ENCODE measurements around the gene CDH5. TPM values are rescaled to one million over a fixed set of nuclear protein-coding genes. Genes with fewer than 3 reads are reported as not detected.
A peak's percentile ranks its signal among the peaks of the same experiment; 100 is the strongest.

The CDH5 gene
- total and polyA plus RNA-seq, 4 donors = 5.5 to 21.9 (median 17.5) TPM

DNA sequence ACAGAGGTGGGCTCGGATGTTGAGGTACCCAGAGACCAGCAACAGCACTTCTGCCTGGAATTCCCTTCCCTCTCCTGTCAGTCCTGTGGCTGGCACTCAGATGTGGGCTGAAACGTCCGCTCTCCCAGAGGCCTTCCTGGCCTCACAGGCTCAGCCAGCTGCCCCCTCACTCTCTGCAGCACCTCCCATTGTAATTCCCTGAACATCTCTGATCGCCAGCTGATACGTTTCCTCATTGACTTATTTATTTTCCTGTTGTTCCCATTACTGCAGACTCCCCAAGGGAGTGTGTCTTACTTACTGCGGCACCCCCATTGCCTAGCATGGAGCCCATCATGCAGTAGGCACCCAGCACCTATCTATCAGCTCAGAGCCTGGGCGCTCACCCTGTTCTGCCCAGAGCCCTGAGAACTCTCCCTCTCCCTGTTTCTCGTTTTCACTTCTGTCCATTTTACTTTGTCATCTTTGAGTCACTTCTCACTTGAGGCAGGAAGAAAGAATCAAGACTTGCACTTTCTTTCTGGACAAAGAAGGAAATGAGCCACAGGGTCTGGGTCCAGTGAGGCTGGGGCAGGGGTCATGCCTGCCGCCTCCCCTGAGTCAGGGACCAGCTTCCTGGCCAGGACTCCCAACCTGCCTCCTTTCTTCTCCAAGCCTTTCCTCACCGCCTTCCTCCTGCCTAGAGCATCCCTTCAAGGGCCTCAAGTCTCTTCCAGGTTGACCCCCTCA, 10.2 kb downstream of the CDH5 start (continued):
- TF ChIP-seq HNF4G (IDR thresholded peaks at IDR 0.05) = no peak
- no peak for TF ChIP-seq HNF4A (conservative IDR thresholded peaks at IDR 0.05)

DNA sequence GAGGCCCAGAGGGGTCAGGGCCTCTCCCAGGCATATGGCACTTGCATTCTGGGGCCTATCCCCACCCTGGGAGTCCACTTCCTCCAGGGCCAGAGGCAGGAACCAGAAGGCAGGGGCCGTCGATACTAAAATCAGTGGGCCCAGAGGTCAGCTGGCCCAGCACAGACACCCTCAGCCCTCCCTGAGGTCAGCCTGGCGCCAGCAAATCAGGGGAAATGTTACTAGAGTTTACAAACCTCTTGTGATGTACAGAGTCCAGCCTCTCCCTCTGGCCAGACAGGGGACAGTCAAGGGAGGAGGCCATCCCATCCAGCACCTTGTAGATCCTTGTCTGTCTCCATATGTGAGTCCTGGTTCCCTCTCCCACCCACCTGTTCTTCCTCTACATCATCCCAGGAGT, 10.8 kb downstream of the CDH5 start:
- no peaks in the 10 kb centered on the region for H3K27me3 ChIP-seq (ENCODE audit: control insufficient read depth in 4 of 4, insufficient read depth in 4 of 4, low read length in 3 of 4)
- H3K27ac ChIP-seq (ENCODE audit: low read depth in 1 of 2, low read length in 2 of 2) = peak overlapping the region; percentile 3 to 61
- peak; percentile 41 for TF ChIP-seq NR2F2 (IDR thresholded peaks at IDR 0.05)
- TF ChIP-seq, protein P1, sequence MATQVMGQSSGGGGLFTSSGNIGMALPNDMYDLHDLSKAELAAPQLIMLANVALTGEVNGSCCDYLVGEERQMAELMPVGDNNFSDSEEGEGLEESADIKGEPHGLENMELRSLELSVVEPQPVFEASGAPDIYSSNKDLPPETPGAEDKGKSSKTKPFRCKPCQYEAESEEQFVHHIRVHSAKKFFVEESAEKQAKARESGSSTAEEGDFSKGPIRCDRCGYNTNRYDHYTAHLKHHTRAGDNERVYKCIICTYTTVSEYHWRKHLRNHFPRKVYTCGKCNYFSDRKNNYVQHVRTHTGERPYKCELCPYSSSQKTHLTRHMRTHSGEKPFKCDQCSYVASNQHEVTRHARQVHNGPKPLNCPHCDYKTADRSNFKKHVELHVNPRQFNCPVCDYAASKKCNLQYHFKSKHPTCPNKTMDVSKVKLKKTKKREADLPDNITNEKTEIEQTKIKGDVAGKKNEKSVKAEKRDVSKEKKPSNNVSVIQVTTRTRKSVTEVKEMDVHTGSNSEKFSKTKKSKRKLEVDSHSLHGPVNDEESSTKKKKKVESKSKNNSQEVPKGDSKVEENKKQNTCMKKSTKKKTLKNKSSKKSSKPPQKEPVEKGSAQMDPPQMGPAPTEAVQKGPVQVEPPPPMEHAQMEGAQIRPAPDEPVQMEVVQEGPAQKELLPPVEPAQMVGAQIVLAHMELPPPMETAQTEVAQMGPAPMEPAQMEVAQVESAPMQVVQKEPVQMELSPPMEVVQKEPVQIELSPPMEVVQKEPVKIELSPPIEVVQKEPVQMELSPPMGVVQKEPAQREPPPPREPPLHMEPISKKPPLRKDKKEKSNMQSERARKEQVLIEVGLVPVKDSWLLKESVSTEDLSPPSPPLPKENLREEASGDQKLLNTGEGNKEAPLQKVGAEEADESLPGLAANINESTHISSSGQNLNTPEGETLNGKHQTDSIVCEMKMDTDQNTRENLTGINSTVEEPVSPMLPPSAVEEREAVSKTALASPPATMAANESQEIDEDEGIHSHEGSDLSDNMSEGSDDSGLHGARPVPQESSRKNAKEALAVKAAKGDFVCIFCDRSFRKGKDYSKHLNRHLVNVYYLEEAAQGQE (IDR thresholded peaks at IDR 0.05) = no peak
- 62% methylated on average over 3 of the region's 3 CpGs for WGBS
- no peak for DNase-seq (ENCODE audit: low spot score)
- H3K36me3 ChIP-seq (ENCODE audit: control insufficient read depth in 4 of 4, insufficient read depth in 3 of 4, low read depth in 1 of 4, low read length in 3 of 4) = no peaks in the 10 kb centered on the region
- H3K4me1 ChIP-seq (ENCODE audit: control insufficient read depth in 4 of 4, insufficient read depth in 4 of 4, low read length in 3 of 4) = peaks cover 0 to 6% (median 0%) of the 10 kb centered on the region in 4 donors
- no peak overlapping the region for H3K4me3 ChIP-seq (ENCODE audit: low read depth in 1 of 3, low read length in 3 of 3)
- no peak overlapping the region for H3K9ac ChIP-seq (ENCODE audit: low read depth in 1 of 2, low read length in 2 of 2)
- H3K9me3 ChIP-seq (ENCODE audit: control insufficient read depth in 4 of 4, low read length in 3 of 4) = no peaks in the 10 kb centered on the region

DNA sequence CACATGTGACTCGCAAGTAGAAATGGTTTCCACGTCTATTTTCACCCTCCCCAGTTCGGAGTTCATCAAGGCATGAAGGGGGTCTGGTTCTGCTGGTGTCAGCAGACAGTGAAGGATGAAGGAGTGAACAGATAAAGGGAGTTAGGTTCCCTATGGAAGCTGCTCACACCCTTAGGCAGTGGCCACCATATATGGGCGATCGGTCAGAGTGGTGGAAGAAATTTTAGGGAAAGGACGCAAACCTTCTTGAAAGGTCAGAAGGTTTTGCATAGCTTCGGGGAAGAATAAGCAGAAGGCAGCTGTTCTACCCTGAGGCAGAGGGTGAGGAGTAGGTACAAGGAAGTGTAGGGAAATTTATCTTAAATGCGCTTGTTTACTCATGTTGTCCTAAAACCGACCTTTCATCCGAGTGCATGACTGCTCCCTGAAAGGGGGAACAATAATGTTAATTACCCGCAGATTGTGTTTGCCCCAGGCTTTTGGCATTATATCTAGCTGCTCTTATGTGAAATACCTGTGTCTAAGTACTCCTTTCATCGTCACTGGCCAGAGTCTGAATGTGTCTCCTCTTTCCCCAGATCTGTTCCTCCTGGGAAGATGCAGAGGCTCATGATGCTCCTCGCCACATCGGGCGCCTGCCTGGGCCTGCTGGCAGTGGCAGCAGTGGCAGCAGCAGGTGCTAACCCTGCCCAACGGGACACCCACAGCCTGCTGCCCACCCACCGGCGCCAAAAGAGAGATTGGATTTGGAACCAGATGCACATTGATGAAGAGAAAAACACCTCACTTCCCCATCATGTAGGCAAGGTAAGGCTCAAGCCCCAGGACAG, 12.5 kb downstream of the CDH5 start:
- H3K4me1 ChIP-seq (ENCODE audit: control insufficient read depth in 4 of 4, insufficient read depth in 4 of 4, low read length in 3 of 4) = peaks cover 0 to 6% (median 0%) of the 10 kb centered on the region in 4 donors
- no peak overlapping the region for H3K4me3 ChIP-seq (ENCODE audit: low read depth in 1 of 3, low read length in 3 of 3)
- no peaks in the 10 kb centered on the region for H3K9me3 ChIP-seq (ENCODE audit: control insufficient read depth in 4 of 4, low read length in 3 of 4)
- no peaks in the 10 kb centered on the region for H3K36me3 ChIP-seq (ENCODE audit: control insufficient read depth in 4 of 4, insufficient read depth in 3 of 4, low read depth in 1 of 4, low read length in 3 of 4)
- WGBS = 76% methylated on average over 18 of the region's 18 CpGs
- no peak for DNase-seq (ENCODE audit: low spot score)
- H3K27ac ChIP-seq (ENCODE audit: low read depth in 1 of 2, low read length in 2 of 2) = no peak overlapping the region
- no peak overlapping the region for H3K9ac ChIP-seq (ENCODE audit: low read depth in 1 of 2, low read length in 2 of 2)
- no peaks in the 10 kb centered on the region for H3K27me3 ChIP-seq (ENCODE audit: control insufficient read depth in 4 of 4, insufficient read depth in 4 of 4, low read length in 3 of 4)
- TF ChIP-seq FOXA1 (IDR thresholded peaks at IDR 0.05) (no peak), HNF4A (conservative IDR thresholded peaks at IDR 0.05) (no peak), NR2F2 (IDR thresholded peaks at IDR 0.05) (no peak), TAF1 (conservative IDR thresholded peaks at IDR 0.05) (no peak), GABPA (IDR thresholded peaks at IDR 0.05 in 1 of 2, conservative IDR thresholded peaks at IDR 0.05 in 1 of 2) (no peak), JUND (IDR thresholded peaks at IDR 0.05) (no peak), RXRA (IDR thresholded peaks at IDR 0.05) (no peak), EGR1 (IDR thresholded peaks at IDR 0.05; ENCODE audit: low read depth in 2 of 2) (no peak), FOXA2 (IDR thresholded peaks at IDR 0.05) (no peak), RAD21 (IDR thresholded peaks at IDR 0.05) (no peak), SP1 (IDR thresholded peaks at IDR 0.05) (no peak), YY1 (IDR thresholded peaks at IDR 0.05) (no peak)
- TF ChIP-seq, protein P2, sequence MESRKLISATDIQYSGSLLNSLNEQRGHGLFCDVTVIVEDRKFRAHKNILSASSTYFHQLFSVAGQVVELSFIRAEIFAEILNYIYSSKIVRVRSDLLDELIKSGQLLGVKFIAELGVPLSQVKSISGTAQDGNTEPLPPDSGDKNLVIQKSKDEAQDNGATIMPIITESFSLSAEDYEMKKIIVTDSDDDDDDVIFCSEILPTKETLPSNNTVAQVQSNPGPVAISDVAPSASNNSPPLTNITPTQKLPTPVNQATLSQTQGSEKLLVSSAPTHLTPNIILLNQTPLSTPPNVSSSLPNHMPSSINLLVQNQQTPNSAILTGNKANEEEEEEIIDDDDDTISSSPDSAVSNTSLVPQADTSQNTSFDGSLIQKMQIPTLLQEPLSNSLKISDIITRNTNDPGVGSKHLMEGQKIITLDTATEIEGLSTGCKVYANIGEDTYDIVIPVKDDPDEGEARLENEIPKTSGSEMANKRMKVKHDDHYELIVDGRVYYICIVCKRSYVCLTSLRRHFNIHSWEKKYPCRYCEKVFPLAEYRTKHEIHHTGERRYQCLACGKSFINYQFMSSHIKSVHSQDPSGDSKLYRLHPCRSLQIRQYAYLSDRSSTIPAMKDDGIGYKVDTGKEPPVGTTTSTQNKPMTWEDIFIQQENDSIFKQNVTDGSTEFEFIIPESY (IDR thresholded peaks at IDR 0.05) = no peak
- TF ChIP-seq, protein P3, sequence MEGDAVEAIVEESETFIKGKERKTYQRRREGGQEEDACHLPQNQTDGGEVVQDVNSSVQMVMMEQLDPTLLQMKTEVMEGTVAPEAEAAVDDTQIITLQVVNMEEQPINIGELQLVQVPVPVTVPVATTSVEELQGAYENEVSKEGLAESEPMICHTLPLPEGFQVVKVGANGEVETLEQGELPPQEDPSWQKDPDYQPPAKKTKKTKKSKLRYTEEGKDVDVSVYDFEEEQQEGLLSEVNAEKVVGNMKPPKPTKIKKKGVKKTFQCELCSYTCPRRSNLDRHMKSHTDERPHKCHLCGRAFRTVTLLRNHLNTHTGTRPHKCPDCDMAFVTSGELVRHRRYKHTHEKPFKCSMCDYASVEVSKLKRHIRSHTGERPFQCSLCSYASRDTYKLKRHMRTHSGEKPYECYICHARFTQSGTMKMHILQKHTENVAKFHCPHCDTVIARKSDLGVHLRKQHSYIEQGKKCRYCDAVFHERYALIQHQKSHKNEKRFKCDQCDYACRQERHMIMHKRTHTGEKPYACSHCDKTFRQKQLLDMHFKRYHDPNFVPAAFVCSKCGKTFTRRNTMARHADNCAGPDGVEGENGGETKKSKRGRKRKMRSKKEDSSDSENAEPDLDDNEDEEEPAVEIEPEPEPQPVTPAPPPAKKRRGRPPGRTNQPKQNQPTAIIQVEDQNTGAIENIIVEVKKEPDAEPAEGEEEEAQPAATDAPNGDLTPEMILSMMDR (IDR thresholded peaks at IDR 0.05; ENCODE audit: low read depth, low read length, missing input control) = no peak
- TF ChIP-seq, protein P1 (IDR thresholded peaks at IDR 0.05) = no peak
- TF ChIP-seq, protein P4, sequence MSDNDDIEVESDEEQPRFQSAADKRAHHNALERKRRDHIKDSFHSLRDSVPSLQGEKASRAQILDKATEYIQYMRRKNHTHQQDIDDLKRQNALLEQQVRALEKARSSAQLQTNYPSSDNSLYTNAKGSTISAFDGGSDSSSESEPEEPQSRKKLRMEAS (IDR thresholded peaks at IDR 0.05) = no peak
